Measurements from ENCODE around the gene UTP4. TPM values are rescaled to one million over a fixed set of nuclear protein-coding genes. Genes with fewer than 3 reads are reported as not detected.
A peak's percentile ranks its signal among the peaks of the same experiment; 100 is the strongest.

The UTP4 gene
- total RNA-seq, 1 experiment from 2014 or later = 125 TPM

GRCh38 chr16:69115361-69115760 is 17.1 kb upstream of the UTP4 start:
- no peak for DNase-seq (ENCODE audit: low read depth, low spot score)
- no peak for TF ChIP-seq SP1 (IDR thresholded peaks at IDR 0.05; ENCODE audit: low read depth)
- no peak for TF ChIP-seq SRF (IDR thresholded peaks at IDR 0.05; ENCODE audit: low read depth)
- TF ChIP-seq ATF3 (IDR thresholded peaks at IDR 0.05) = no peak
- TF ChIP-seq POLR2A (IDR thresholded peaks at IDR 0.05; ENCODE audit: borderline replicate concordance, extremely low read depth, insufficient read depth, insufficient read length) = no peak
- no peak for TF ChIP-seq SIN3A (IDR thresholded peaks at IDR 0.05; ENCODE audit: low read depth)
- no peak for TF ChIP-seq MAX (IDR thresholded peaks at IDR 0.05)
- TF ChIP-seq ELF1 (IDR thresholded peaks at IDR 0.05; ENCODE audit: borderline replicate concordance, low read depth) = no peak
- no peak for TF ChIP-seq FOSL1 (IDR thresholded peaks at IDR 0.05; ENCODE audit: low read depth)
- no peak for TF ChIP-seq RAD21 (IDR thresholded peaks at IDR 0.05; ENCODE audit: low read depth)
- H4K20me1 ChIP-seq (ENCODE audit: insufficient read depth) = peaks cover 16% of the 10 kb centered on the region; the same call in 1 of the 2 replicates
- no peak overlapping the region for H3K27ac ChIP-seq (ENCODE audit: low read depth, low read length)
- POLR2A ChIA-PET = no interaction called here
- TSS peak; percentile 23 for BruUV-seq (replicated peaks)
- peaks cover 0 to 21% of the 10 kb centered on the region in 2 experiments; a peak in 1 of 4 replicates for H3K4me1 ChIP-seq (ENCODE audit: control insufficient read depth in 1 of 2, insufficient read depth in 2 of 2, low read length in 2 of 2)
- no peak for ATAC-seq
- H3K36me3 ChIP-seq (ENCODE audit: control insufficient read depth in 1 of 2, insufficient read depth in 2 of 2, low read length in 2 of 2) = peaks cover 53 to 95% of the 10 kb centered on the region in 2 experiments
- RAD21 ChIA-PET (ENCODE audit: low non-redundant PET in 1 of 2, low total read pairs in 2 of 2, uncharacterized antibody in 2 of 2, unreplicated experiment in 2 of 2) = no interaction called here
- no peaks in the 10 kb centered on the region for H3K9me2 ChIP-seq (ENCODE audit: insufficient read depth)
- H3K27me3 ChIP-seq (ENCODE audit: insufficient read depth, low read length) = no peaks in the 10 kb centered on the region
- H3K9ac ChIP-seq (ENCODE audit: low read length) = no peak overlapping the region
- no peak overlapping the region for H3K4me2 ChIP-seq (ENCODE audit: low read length)
- H2AFZ ChIP-seq (ENCODE audit: low read depth, low read length, poor library complexity, severe bottlenecking) = no peak overlapping the region
- H3K4me3 ChIP-seq (replicated peaks in 1 of 2; ENCODE audit: low read depth in 1 of 2, low read length in 2 of 2) = no peak overlapping the region
- intact Hi-C loops (cut with micrococcal nuclease) = no loop called here
- H3K79me2 ChIP-seq (ENCODE audit: insufficient read depth, low read length) = peaks cover 64% of the 10 kb centered on the region
- CTCF ChIA-PET = no interaction called here
- H3K9me3 ChIP-seq (ENCODE audit: control insufficient read depth in 1 of 2, insufficient read depth in 1 of 2, low read depth in 1 of 2, low read length in 2 of 2) = no peaks in the 10 kb centered on the region

- H3K9ac ChIP-seq (ENCODE audit: low read length) = no peak overlapping the region
- no peak overlapping the region for H3K27ac ChIP-seq (ENCODE audit: low read depth, low read length)
- no peak for ATAC-seq
- no peak overlapping the region for H2AFZ ChIP-seq (ENCODE audit: low read depth, low read length, poor library complexity, severe bottlenecking)
- no TSS peak for BruUV-seq (replicated peaks)
- H3K4me3 ChIP-seq (replicated peaks in 1 of 2; ENCODE audit: low read depth in 1 of 2, low read length in 2 of 2) = no peak overlapping the region
- peaks cover 13% of the 10 kb centered on the region; the same call in 1 of the 2 replicates for H4K20me1 ChIP-seq (ENCODE audit: insufficient read depth)
- H3K9me2 ChIP-seq (ENCODE audit: insufficient read depth) = no peaks in the 10 kb centered on the region
- H3K36me3 ChIP-seq (ENCODE audit: control insufficient read depth in 1 of 2, insufficient read depth in 2 of 2, low read length in 2 of 2) = peaks cover 53 to 95% of the 10 kb centered on the region in 2 experiments
- no peaks in the 10 kb centered on the region for H3K9me3 ChIP-seq (ENCODE audit: control insufficient read depth in 1 of 2, insufficient read depth in 1 of 2, low read depth in 1 of 2, low read length in 2 of 2)
- peaks cover 0 to 16% of the 10 kb centered on the region in 2 experiments; a peak in 1 of 4 replicates for H3K4me1 ChIP-seq (ENCODE audit: control insufficient read depth in 1 of 2, insufficient read depth in 2 of 2, low read length in 2 of 2)
- no peak overlapping the region for H3K4me2 ChIP-seq (ENCODE audit: low read length)
- TF ChIP-seq FOSL1 (IDR thresholded peaks at IDR 0.05; ENCODE audit: low read depth) (no peak), ZBTB33 (IDR thresholded peaks at IDR 0.05; ENCODE audit: extremely low read depth, insufficient replicate concordance, low read length) (no peak), ZNF274 (IDR thresholded peaks at IDR 0.05; ENCODE audit: low read depth, low read length) (no peak), EZH2phosphoT487 (IDR thresholded peaks at IDR 0.05; ENCODE audit: borderline replicate concordance) (no peak), POLR2AphosphoS5 (IDR thresholded peaks at IDR 0.05; ENCODE audit: low read depth, low read length) (no peak), SRF (IDR thresholded peaks at IDR 0.05; ENCODE audit: low read depth) (no peak), CEBPB (IDR thresholded peaks at IDR 0.05; ENCODE audit: low read depth) (no peak), JUND (IDR thresholded peaks at IDR 0.05) (no peak), EZH2 (IDR thresholded peaks at IDR 0.05) (no peak), YY1 (IDR thresholded peaks at IDR 0.05; ENCODE audit: extremely low read depth, insufficient replicate concordance, low read depth, low read length) (no peak), CBX3 (IDR thresholded peaks at IDR 0.05; ENCODE audit: low read depth) (no peak), MAX (IDR thresholded peaks at IDR 0.05) (no peak), ELF1 (IDR thresholded peaks at IDR 0.05; ENCODE audit: borderline replicate concordance, low read depth) (no peak), SP1 (IDR thresholded peaks at IDR 0.05; ENCODE audit: low read depth) (no peak)
- peaks cover 64% of the 10 kb centered on the region; the same call in 1 of the 2 replicates for H3K79me2 ChIP-seq (ENCODE audit: insufficient read depth, low read length)
- no peak for DNase-seq (ENCODE audit: low read depth, low spot score)
- intact Hi-C loops (cut with micrococcal nuclease) = no loop called here
- ChIA-PET POLR2A (no interaction called here), CTCF (no interaction called here), RAD21 (ENCODE audit: low non-redundant PET in 1 of 2, low total read pairs in 2 of 2, uncharacterized antibody in 2 of 2, unreplicated experiment in 2 of 2) (no interaction called here)
- no peaks in the 10 kb centered on the region for H3K27me3 ChIP-seq (ENCODE audit: insufficient read depth, low read length)
Measured at GRCh38 chr16:69115837-69116236, 16.6 kb upstream of the UTP4 start.

All from HCT116 (cell line).